NCI-H2107 treated with DMSO at 0.1 percent for 48 hours (cell line): ENCODE measurements around the gene PHF1.

Experiments used
- DNase-seq: peaks from one replicate; lab custom pipeline; 2025; ENCODE audit not compliant: unreplicated experiment; lab: John Stamatoyannopoulos, UW

Gene PHF1

GRCh38 chr6:33453393-33454008 lies 42.7 kb downstream of the PHF1 start:
- no peak for DNase-seq

- peak; percentile 68 for DNase-seq
Measured at GRCh38 chr6:33454009-33454946, 43.5 kb downstream of the PHF1 start, which contains the start of gene ZBTB9. ZBTB9 (plus strand) TSS chr6:33454576; CDS start chr6:33455101, 525 bp downstream.

- DNase-seq = no peak
Measured at GRCh38 chr6:33455051-33455450, 44.2 kb downstream of the PHF1 start.

GRCh38 chr6:33456156-33456555 lies 45.3 kb downstream of the PHF1 start:
- no peak for DNase-seq

GRCh38 chr6:33458676-33459075 lies 47.9 kb downstream of the PHF1 start:
- DNase-seq = no peak

- DNase-seq = no peak
Measured at GRCh38 chr6:33459226-33459625, 48.4 kb downstream of the PHF1 start.
